SK-N-SH (cell line): ENCODE measurements around the gene DAGLA. TPM values are rescaled to one million over a fixed set of nuclear protein-coding genes. Genes with fewer than 3 reads are reported as not detected.

Experiments used
- CTCF ChIA-PET: fragments of 300-600, 350-600 bp; formaldehyde crosslinking; extraction: SDS; loops from one replicate; lab custom pipeline; 2021; lab: Yijun Ruan, JAX
- POLR2A ChIA-PET: fragments of 350-600 bp; sonication (Branson Sonifier 250); formaldehyde crosslinking; extraction: SDS; loops from one replicate; lab custom pipeline; 2020; ENCODE audit warnings: antibody characterized with exemption, inconsistent platforms; lab: Yijun Ruan, JAX
- DNase-seq: peaks from one replicate; pipeline ENCODE4 v3.0.0; 2012
- H2AFZ ChIP-seq: fragments of 200-600 bp; sonication (generic); 2 replicates; pipeline ENCODE4 v1.8.1; 2016; ENCODE audit warnings: antibody characterized with exemption, mild to moderate bottlenecking, low read depth
- H3F3A ChIP-seq: fragments of 200-600 bp; sonication (generic); replicated peaks from 2 replicates; pipeline ENCODE3; 2016; ENCODE audit warnings: antibody characterized with exemption, mild to moderate bottlenecking; ENCODE audit not compliant: insufficient read depth
- H3K27ac ChIP-seq, 2 experiments: fragments of 200-500 bp in 1 of 2; fragments of 200-600 bp in 1 of 2; sonication (Bioruptor generic) in 1 of 2; sonication (generic), shearing (Covaris generic) in 1 of 2; 2 replicates each; pipeline versions ENCODE4 v1.5.1 to v1.6.1; 2014 to 2016; ENCODE audit warnings: low read depth in 2 of 2, inconsistent platforms in 1 of 2, low read length in 1 of 2, mild to moderate bottlenecking in 1 of 2, mixed read lengths in 1 of 2
- H3K27me3 ChIP-seq: fragments of 200-600 bp; sonication (generic), shearing (Covaris generic); 2 replicates; pipeline ENCODE4 v1.6.1; 2016; ENCODE audit warnings: mixed run types; ENCODE audit not compliant: insufficient read depth
- H3K36me3 ChIP-seq, 2 experiments: fragments of 200-500 bp in 1 of 2; fragments of 200-600 bp in 1 of 2; sonication (Bioruptor generic) in 1 of 2; sonication (generic) in 1 of 2; replicated peaks in 1 of 2; 2 replicates each; pipeline versions ENCODE3 to v1.5.1; 2014 to 2016; ENCODE audit warnings: low read length in 1 of 2, mild to moderate bottlenecking in 1 of 2; ENCODE audit not compliant: insufficient read depth in 2 of 2, control insufficient read depth in 1 of 2
- H3K4me1 ChIP-seq, 2 experiments: fragments of 200-500 bp in 1 of 2; fragments of 200-600 bp in 1 of 2; sonication (Bioruptor generic) in 1 of 2; sonication (generic), shearing (Covaris generic) in 1 of 2; 2 replicates each; pipeline versions ENCODE4 v1.5.1 to v1.6.1; 2014 to 2016; ENCODE audit warnings: low read depth in 1 of 2, low read length in 1 of 2, mixed run types in 1 of 2; ENCODE audit not compliant: insufficient read depth in 2 of 2, control insufficient read depth in 1 of 2
- H3K4me2 ChIP-seq: fragments of 200-600 bp; sonication (generic), shearing (Covaris generic); 2 replicates; pipeline ENCODE4 v1.6.1; 2017; ENCODE audit warnings: mixed run types
- H3K4me3 ChIP-seq, 2 experiments: fragments of 200-500 bp in 1 of 2; fragments of 200-600 bp in 1 of 2; sonication (Bioruptor generic) in 1 of 2; sonication (generic), shearing (Covaris generic) in 1 of 2; 2 replicates each; pipeline versions ENCODE4 v1.5.1 to v1.8.1; 2014 to 2016; ENCODE audit warnings: low read depth in 2 of 2, inconsistent platforms in 1 of 2, low read length in 1 of 2, mild to moderate bottlenecking in 1 of 2, mixed read lengths in 1 of 2, moderate library complexity in 1 of 2
- H3K79me2 ChIP-seq: fragments of 200-600 bp; sonication (generic); 2 replicates; pipeline ENCODE4 v1.8.1; 2017; ENCODE audit warnings: mild to moderate bottlenecking; ENCODE audit not compliant: insufficient read depth
- H3K9ac ChIP-seq: fragments of 200-600 bp; sonication (generic); 2 replicates; pipeline ENCODE4 v1.6.1; 2017; ENCODE audit warnings: mixed run types
- H3K9me2 ChIP-seq: fragments of 200-600 bp; sonication (generic); 2 replicates; pipeline ENCODE4 v1.6.1; 2017; ENCODE audit warnings: mixed run types
- H3K9me3 ChIP-seq: fragments of 200-600 bp; sonication (generic); 2 replicates; pipeline ENCODE4 v1.6.1; 2017; ENCODE audit warnings: mixed run types, mild to moderate bottlenecking, moderate library complexity
- H4K20me1 ChIP-seq: fragments of 200-600 bp; sonication (generic); 2 replicates; pipeline ENCODE4 v1.6.1; 2017; ENCODE audit warnings: mild to moderate bottlenecking, mixed run types; ENCODE audit not compliant: insufficient read depth
- CTCF ChIP-seq: fragments of 200-600 bp; sonication (generic); IDR thresholded peaks from 2 replicates; pipeline ENCODE4 v1.6.1; 2017; ENCODE audit warnings: antibody characterized with exemption, mild to moderate bottlenecking, moderate library complexity
- EP300 ChIP-seq, 2 experiments: IDR thresholded peaks; 2 replicates each; pipeline versions ENCODE4 v1.4.0 to v1.6.1; 2012; ENCODE audit warnings: borderline replicate concordance in 1 of 2, low read depth in 1 of 2, low read length in 1 of 2
- EZH2phosphoT487 ChIP-seq: fragments of 200-600 bp; sonication (generic); IDR thresholded peaks from 2 replicates; pipeline ENCODE4 v1.6.1; 2017; ENCODE audit warnings: low read depth, mixed run types, mild to moderate bottlenecking, antibody characterized with exemption, moderate library complexity, borderline replicate concordance
- FOSL2 ChIP-seq: IDR thresholded peaks from 2 replicates; pipeline ENCODE4 v1.4.0; 2012; ENCODE audit warnings: low read depth, mild to moderate bottlenecking, moderate library complexity, borderline replicate concordance
- FOXJ3 ChIP-seq: sonication (generic); formaldehyde crosslinking; IDR thresholded peaks from 2 replicates; pipeline ENCODE4 v1.5.1; 2020; ENCODE audit warnings: mild to moderate bottlenecking, missing genetic modification reagents
- GABPA ChIP-seq: IDR thresholded peaks from 2 replicates; pipeline ENCODE4 v1.4.0; 2012; ENCODE audit warnings: low read depth, mild to moderate bottlenecking
- MEF2A ChIP-seq: IDR thresholded peaks from 2 replicates; pipeline ENCODE4 v1.4.0; 2012; ENCODE audit warnings: low read depth, borderline replicate concordance
- NFIC ChIP-seq: IDR thresholded peaks from 2 replicates; pipeline ENCODE4 v1.4.0; 2012; ENCODE audit warnings: borderline replicate concordance
- POLR2AphosphoS5 ChIP-seq: IDR thresholded peaks from 2 replicates; pipeline ENCODE4 v1.6.1; 2012; ENCODE audit warnings: low read depth, low read length
- SMC3 ChIP-seq: IDR thresholded peaks from 2 replicates; pipeline ENCODE4 v1.6.1; 2012; ENCODE audit warnings: low read depth, low read length, improper control_type of control experiment
- TAF1 ChIP-seq: IDR thresholded peaks from 2 replicates; pipeline ENCODE4 v1.6.1; 2012; ENCODE audit warnings: low read depth, mild to moderate bottlenecking, low read length, moderate library complexity, borderline replicate concordance
- USF2 ChIP-seq: fragments of 150-350 bp; IDR thresholded peaks from 2 replicates; pipeline ENCODE4 v1.6.1; 2017; ENCODE audit warnings: antibody characterized with exemption, low read length, low read depth, borderline replicate concordance
- YY1 ChIP-seq: IDR thresholded peaks from 2 replicates; pipeline ENCODE4 v1.4.0; 2012; ENCODE audit warnings: low read depth, mild to moderate bottlenecking
- WGBS: methylation state at CpG from one replicate; pipeline ENCODE4 v1.1.6; 2017; ENCODE audit warnings: low lambda C conversion rate; 5-methylcytosine and 5-hydroxymethylcytosine counted together
- polyA plus RNA-seq, 3 experiments: library from polyadenylated mRNA; depleted of rRNA; stranded (reverse); fragments of >200 nt; gene quantifications; 2 replicates each; pipeline ENCODE4 v1.2.3, GENCODE V29; 2012

DAGLA gene
- polyA plus RNA-seq, 1 of the 3 experiments (the other 2 are of a cell fraction) = 3.3 TPM

- DNase-seq = no peak
- H3K4me3 ChIP-seq = no peak overlapping the region
- no peak for TF ChIP-seq YY1
- TF ChIP-seq MEF2A = no peak
- no peak for TF ChIP-seq POLR2AphosphoS5
- no peak for TF ChIP-seq GABPA
- TF ChIP-seq CTCF = no peak
- no peak for TF ChIP-seq TAF1
- no peak for TF ChIP-seq EP300 (IDR thresholded peaks at IDR 0.05; ENCODE audit: borderline replicate concordance in 1 of 2, low read depth in 1 of 2, low read length in 1 of 2)
- no peak for TF ChIP-seq USF2
- TF ChIP-seq EZH2phosphoT487 = no peak
- TF ChIP-seq NFIC = no peak
- H3K27me3 ChIP-seq = peaks cover 26% of the 10 kb centered on the region; the same call in 1 of the 2 replicates
- no peaks in the 10 kb centered on the region for H3K79me2 ChIP-seq
- no peaks in the 10 kb centered on the region for H3K9me3 ChIP-seq
- no peaks in the 10 kb centered on the region for H3F3A ChIP-seq
- no peaks in the 10 kb centered on the region for H4K20me1 ChIP-seq
- no peak overlapping the region for H3K4me2 ChIP-seq
- WGBS = 68% methylated on average over 9 of the region's 9 CpGs
- H3K27ac ChIP-seq = no peak overlapping the region
- POLR2A ChIA-PET = no interaction called here
- H2AFZ ChIP-seq = no peak overlapping the region
- no peaks in the 10 kb centered on the region for H3K36me3 ChIP-seq
- H3K9ac ChIP-seq = no peak overlapping the region
- H3K9me2 ChIP-seq = no peaks in the 10 kb centered on the region
- CTCF ChIA-PET = interaction anchor here (0.5 to 5.5 kb wide), 9 partner anchors 12 to 149 kb away, joined by 3 to 53 read pairs (median 3); partner anchors contain the start of gene FADS2
- peaks cover 0 to 14% of the 10 kb centered on the region in 2 experiments; a peak in 1 of 4 replicates for H3K4me1 ChIP-seq
Measured at GRCh38 chr11:61679296-61679695, 895 bp upstream of the DAGLA start.

GRCh38 chr11:61680622-61681221 lies 531 bp downstream of the DAGLA start:
- POLR2A ChIA-PET = interaction anchor here (1.2 kb wide), 1 partner anchor 38 kb away, joined by 3 read pairs; no protein-coding TSS in a partner anchor
- peaks cover 0 to 14% of the 10 kb centered on the region in 2 experiments; a peak in 1 of 4 replicates for H3K4me1 ChIP-seq
- no peak overlapping the region for H3K27ac ChIP-seq
- no peaks in the 10 kb centered on the region for H3K9me2 ChIP-seq
- CTCF ChIA-PET = interaction anchor here (0.8 to 2.1 kb wide), 15 partner anchors 10 to 246 kb away, joined by 3 to 26 read pairs (median 5); no protein-coding TSS in a partner anchor
- peak overlapping the region; percentile 59 to 63 for H3K4me3 ChIP-seq
- peak overlapping the region; percentile 81; the same call in 1 of the 2 replicates for H2AFZ ChIP-seq
- WGBS = 63% methylated on average over 15 of the region's 30 CpGs
- H3K9ac ChIP-seq = no peak overlapping the region; the same call in 1 of the 2 replicates
- DNase-seq = no peak
- H3K9me3 ChIP-seq = no peaks in the 10 kb centered on the region
- no peaks in the 10 kb centered on the region for H4K20me1 ChIP-seq
- TF ChIP-seq POLR2AphosphoS5 (no peak), EP300 (IDR thresholded peaks at IDR 0.05; ENCODE audit: borderline replicate concordance in 1 of 2, low read depth in 1 of 2, low read length in 1 of 2) (no peak), SMC3 (no peak), FOXJ3 (no peak), FOSL2 (no peak)
- H3K27me3 ChIP-seq = peaks cover 12% of the 10 kb centered on the region; the same call in 1 of the 2 replicates
- H3K4me2 ChIP-seq = peak overlapping the region; percentile 83
- H3K79me2 ChIP-seq = no peaks in the 10 kb centered on the region
- H3F3A ChIP-seq = no peaks in the 10 kb centered on the region
- no peaks in the 10 kb centered on the region for H3K36me3 ChIP-seq
